ENCODE results near the gene LCN6.
"Not testable (repeated sequence)": the region's sequence is repeated elsewhere in the genome, so short reads cannot be mapped to it uniquely, and the experiment has no call there.

Gene LCN6

GRCh38 chr9:136711219-136711648 is 37.1 kb downstream of the LCN6 start:
- not testable (repeated sequence) for DNase-seq (ENCODE audit: low read depth in 2 of 2)

GRCh38 chr9:136710543-136710942 is 37.8 kb downstream of the LCN6 start:
- no peak for DNase-seq (ENCODE audit: low read depth in 2 of 2)

DNA sequence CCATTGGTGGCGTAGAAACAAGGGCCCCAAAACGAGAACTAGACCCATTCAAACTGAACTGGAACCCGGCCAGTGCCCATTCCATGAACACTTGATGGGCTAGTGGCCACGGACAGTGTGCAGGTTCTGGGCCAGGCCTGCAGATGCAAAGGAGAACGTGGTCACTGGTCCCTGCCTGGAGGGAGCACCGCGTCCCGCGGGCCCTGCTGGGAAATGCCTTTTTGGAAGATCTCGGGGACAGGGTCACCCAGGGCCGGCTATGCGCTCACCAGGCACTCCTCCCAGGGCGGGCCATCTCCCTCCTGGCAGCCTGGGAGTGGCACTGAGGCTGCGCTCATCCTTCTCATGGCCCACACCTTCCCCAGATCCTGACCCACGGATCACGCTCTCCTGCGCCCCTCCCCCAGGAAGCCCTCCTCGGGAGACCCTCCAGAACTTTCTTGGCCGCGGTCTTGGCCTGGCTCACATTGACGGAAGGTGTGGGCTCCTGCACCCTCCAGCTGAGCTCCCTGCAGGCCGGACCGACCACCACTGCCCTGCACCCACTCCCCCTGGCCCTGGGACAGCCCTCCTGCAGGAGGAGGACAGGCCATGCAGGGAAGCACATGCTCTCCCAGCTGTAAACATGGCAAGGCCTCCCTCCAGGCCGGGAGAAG is 38.7 kb downstream of the LCN6 start:
- no peak for DNase-seq (ENCODE audit: low read depth in 2 of 2)

GRCh38 chr9:136707849-136708517 is 40.3 kb downstream of the LCN6 start:
- no peak for DNase-seq (ENCODE audit: low read depth in 2 of 2)

DNA sequence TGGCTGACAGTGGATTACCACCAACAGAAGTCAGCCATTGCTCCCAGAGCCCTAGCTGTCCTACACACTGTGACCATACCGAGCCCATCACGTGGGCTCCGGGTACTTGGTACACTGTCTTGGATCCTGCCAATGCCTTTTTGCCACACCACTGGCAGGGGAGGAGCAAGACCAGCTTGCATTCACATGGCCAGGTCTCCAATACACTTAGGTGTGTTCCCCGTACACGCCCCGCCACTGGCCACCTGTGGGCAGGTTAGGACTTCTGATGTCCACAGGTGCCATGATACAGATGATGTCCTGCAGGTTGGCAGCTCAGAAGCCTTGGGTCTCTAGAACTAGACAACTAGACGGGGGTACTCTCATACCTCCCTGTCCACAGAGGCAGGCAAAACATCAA is 41.3 kb downstream of the LCN6 start:
- DNase-seq (ENCODE audit: low read depth in 2 of 2), result no peak

GRCh38 chr9:136705564-136705963 is 42.8 kb downstream of the LCN6 start:
- DNase-seq (ENCODE audit: low read depth in 2 of 2), result no peak

GRCh38 chr9:136704741-136705140 is 43.6 kb downstream of the LCN6 start:
- not testable (repeated sequence) for DNase-seq (ENCODE audit: low read depth in 2 of 2)

DNA sequence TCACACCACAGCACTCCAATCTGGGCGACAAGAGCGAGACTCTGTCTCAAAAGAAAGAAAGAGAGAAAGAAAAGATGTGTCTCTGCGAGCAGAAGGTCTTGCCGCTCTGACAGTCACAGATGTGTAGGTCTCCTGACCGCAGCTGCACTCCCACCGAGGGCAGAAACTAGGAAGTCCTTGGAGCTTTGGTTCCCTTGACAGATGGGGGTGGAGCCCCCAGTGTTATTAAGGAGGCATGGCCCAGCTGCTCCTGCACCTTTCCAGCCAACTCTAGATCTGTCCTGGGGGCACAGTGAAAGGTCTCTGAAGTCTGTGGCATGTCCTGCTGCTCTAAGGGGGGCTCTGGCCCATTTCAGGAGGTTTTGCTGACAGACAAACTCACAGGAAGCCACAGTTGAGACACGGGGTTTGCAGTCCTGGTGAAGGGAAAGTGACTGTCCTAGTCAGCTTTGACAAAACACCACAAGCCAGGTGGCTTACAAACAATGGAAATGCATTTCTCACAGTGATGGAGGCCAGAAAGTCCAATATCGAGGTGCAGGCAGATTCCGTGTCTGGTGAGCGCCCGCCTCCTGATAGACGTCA is 45.0 kb downstream of the LCN6 start:
- no peak for DNase-seq (ENCODE audit: low read depth in 2 of 2)

DNA sequence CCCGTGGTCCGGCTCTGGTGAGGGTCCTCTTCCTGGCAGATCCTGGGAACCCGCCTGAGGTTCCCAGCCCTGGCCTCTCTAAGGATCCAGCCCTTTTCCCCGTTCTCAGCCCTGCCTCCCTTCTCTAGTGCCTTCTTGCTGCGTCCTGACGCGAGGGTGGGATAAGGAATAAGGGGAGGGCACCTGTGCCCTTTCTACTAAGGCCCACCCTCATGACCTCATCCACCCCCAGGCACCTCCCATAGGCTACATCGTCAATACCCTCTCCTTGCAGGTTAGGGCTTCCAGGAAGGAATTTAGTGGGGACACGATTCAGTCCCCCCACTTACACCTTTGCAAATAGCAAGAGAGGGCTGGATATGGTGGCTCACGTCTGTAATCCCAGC is 46.7 kb downstream of the LCN6 start:
- no peak for DNase-seq (ENCODE audit: low read depth in 2 of 2)

- DNase-seq (ENCODE audit: low read depth in 2 of 2), result peak; percentile 62 to 76
These were observed 47.2 kb downstream of the LCN6 start for GRCh38 chr9:136700959-136701667.

DNA sequence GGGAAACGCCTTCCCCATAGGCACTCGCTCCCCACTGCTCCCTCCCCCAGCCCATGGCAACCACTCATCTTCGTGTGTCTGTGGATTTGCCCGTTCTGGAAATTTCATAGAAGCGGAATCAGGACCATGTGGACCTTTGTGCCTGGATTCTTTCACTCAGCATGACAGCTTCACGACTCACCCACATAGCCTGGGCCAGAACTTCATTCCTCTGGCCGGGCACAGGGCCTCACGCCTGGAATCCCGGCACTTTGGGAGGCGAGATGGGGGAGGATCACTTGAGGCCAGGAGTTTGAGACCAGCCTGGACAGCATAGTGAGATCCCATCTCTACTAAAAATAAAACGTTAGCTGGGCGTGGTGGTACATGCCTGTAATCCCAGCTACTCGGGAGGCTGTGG is 48.0 kb downstream of the LCN6 start:
- no peak for DNase-seq (ENCODE audit: low read depth in 2 of 2)

DNA sequence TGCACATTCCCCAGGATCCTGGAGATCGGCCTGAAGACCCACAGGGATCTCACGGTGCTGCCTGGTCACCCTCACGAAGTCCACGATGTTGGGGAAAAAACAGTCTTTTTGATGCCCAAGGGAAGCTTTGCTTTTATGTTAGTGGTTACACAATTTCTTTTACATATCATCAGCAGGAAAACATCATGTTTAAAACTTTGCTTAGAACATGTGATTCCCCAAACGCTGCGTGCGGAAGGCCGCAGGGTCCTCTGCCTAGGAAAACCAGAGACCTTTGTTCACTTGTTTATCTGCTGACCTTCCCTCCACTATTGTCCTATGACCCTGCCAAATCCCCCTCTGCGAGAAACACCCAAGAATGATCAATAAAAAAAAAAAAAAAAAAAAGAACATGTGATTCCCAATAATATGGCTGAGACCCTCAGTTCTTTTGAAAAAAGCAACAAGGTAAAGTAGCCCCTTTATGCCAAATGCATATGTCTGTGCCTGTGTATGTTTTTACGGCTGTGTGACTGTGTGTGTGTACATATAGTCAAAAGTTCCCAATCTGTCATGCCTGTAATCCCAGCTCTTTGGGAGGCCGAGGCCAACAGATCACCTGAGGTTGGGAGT is 49.6 kb downstream of the LCN6 start:
- no peak for DNase-seq (ENCODE audit: low read depth in 2 of 2)

DNA sequence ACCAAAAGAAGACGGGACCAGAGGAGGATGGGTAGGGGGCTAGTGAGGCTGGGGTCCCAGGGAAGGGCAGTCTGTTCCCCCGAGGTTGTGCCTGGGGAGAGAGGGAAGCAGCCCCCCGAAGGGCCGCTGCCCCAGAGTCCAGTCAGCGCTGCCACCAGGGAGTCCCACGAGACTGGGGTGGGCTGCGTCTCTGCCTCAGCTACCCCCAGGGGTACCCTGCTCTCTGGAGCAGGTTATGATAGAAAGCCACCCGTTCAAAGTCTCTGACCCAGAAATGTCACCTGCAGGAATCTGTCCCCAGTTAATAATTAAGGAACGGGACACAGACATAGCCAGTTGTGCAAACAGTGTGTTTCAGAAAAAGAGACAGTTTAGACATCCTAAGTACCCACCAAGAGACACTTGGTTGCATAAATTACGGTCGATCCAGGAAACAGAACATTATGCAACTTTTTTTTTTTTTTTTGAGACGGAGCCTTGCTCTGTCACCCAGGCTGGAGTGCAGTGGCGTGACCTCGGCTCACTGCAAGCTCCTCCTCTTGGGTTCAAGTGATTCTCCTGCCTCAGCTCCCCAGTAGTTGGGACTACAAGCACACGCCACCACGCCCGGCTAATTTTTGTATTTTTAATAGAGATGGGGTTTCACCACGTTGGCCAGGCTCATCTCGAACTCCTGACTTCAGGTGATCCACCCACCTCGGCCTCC is 50.4 kb downstream of the LCN6 start:
- no peak for DNase-seq (ENCODE audit: low read depth in 2 of 2)

GRCh38 chr9:136697146-136697820 is 51.0 kb downstream of the LCN6 start:
- no peak for DNase-seq (ENCODE audit: low read depth in 2 of 2)

GRCh38 chr9:136696502-136696901 is 51.8 kb downstream of the LCN6 start:
- no peak for DNase-seq (ENCODE audit: low read depth in 2 of 2)

DNA sequence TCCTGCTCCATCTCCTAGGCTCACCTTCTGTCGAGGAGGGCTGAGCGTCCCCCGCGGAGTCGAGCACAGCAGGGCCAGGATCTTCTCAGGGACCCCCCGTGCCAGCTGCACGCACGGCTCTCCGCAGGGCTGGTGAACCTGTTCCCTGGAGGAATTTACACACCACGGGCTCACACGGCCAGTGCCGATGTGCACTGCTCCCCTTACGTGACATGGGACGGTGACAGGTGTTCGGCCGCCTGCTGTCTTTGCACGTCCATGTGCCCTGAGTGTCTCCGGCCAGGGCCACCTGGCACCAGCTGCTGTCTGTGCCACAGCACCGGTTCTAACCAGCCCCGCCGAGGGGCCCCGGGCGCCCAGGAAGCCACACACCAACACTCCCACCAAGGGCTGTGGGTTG is 52.4 kb downstream of the LCN6 start:
- no peak for DNase-seq (ENCODE audit: low read depth in 2 of 2)

GRCh38 chr9:136695435-136695895 is 52.9 kb downstream of the LCN6 start:
- DNase-seq (ENCODE audit: low read depth in 2 of 2), result no peak

GRCh38 chr9:136694872-136695247 is 53.5 kb downstream of the LCN6 start:
- no peak for DNase-seq (ENCODE audit: low read depth in 2 of 2)

GRCh38 chr9:136694163-136694871 is 54.0 kb downstream of the LCN6 start:
- no peak for DNase-seq (ENCODE audit: low read depth in 2 of 2)

Measured in stimulated activated CD8-positive, alpha-beta memory T cell treated with anti-CD3 and anti-CD28 coated beads, Interleukin-15, amount 100 ng/mL, for 48 hours (primary cell).